ENCODE measurements around the gene CUBN.

DNA sequence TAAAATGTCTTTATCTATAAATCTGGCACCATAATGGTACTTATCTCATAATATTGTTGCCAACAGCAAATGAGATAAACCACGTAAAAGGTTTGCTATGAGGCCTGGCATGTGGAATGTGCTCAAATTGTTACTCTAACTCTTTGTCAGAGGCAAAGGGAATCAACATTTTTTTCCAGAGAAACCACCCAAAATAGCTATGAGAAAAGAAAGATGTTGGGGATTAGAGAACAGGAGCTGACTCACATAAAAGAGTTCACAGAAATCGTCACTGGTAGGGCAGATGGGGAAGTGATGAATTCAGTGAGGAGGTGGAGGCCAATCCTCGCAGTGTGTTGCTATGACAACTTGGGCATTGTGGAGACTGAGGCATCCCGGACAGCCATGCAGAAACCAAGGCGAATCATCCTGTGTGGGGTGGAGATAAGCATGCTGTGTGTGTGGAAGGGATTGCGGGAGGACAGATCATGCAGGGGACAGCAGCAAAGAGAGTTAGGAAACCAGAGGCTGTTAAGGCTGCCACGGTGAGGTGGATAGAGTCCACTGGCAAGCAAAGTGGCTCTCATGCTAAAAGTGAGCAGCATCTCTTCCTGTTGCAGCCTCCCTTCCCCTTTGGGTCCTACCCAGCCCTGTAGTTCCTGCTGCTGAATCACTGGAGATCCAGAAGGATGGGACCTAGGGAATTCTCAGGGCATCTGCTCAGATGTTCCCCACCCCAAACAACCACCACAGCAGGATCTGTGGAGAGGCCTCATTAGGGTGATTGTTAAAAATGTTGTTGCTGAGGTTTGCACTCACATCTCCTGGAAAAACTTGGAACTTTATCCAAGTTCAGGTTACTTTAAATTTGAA lies 103.9 kb downstream of the CUBN start:
- no peak for TF ChIP-seq EZH2 (IDR thresholded peaks at IDR 0.05; ENCODE audit: insufficient read depth, low read length)
- TF ChIP-seq, protein P1, sequence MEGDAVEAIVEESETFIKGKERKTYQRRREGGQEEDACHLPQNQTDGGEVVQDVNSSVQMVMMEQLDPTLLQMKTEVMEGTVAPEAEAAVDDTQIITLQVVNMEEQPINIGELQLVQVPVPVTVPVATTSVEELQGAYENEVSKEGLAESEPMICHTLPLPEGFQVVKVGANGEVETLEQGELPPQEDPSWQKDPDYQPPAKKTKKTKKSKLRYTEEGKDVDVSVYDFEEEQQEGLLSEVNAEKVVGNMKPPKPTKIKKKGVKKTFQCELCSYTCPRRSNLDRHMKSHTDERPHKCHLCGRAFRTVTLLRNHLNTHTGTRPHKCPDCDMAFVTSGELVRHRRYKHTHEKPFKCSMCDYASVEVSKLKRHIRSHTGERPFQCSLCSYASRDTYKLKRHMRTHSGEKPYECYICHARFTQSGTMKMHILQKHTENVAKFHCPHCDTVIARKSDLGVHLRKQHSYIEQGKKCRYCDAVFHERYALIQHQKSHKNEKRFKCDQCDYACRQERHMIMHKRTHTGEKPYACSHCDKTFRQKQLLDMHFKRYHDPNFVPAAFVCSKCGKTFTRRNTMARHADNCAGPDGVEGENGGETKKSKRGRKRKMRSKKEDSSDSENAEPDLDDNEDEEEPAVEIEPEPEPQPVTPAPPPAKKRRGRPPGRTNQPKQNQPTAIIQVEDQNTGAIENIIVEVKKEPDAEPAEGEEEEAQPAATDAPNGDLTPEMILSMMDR (IDR thresholded peaks at IDR 0.05; ENCODE audit: insufficient read depth, low read depth, low read length), result no peak

Measured in astrocyte (in vitro differentiated cells and primary cell).